Measurements from ENCODE around the gene PRX. TPM values are rescaled to one million over a fixed set of nuclear protein-coding genes. Genes with fewer than 3 reads are reported as not detected.
A peak's percentile ranks its signal among the peaks of the same experiment; 100 is the strongest.

Gene PRX
- total and polyA plus RNA-seq, 9 of the 15 experiments (the other 6 are each of a cell fraction or from before 2014, with no cell fraction given) = 0.65 to 3.5 (median 1.7) TPM; not detected in 2

DNA sequence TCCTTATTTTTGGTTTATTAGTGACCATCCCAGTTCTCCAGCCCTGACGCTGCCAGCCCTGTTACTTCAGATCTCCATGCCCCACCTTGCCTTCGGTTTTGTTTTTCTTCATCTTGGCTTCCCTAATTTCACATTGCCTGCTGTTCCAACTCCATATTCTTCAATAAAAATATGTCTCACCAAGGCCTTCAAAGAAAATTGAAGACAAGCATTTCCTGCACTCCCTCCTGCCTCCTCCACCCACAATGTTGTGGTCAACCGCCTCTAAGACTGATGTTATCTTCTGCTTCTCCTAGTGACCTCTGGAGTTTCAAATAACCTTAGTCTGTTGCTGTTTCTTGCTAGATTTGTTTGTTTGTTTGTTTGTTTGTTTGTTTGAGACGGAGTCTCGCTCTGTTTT, 50.1 kb downstream of the PRX start (continued):
- TF ChIP-seq ZNF347 (CRISPR knock-in tag; IDR thresholded peaks at IDR 0.05; ENCODE audit: low read depth) = no peak
- no peak for TF ChIP-seq RERE (CRISPR knock-in tag; IDR thresholded peaks at IDR 0.05; ENCODE audit: borderline replicate concordance)
- TF ChIP-seq ETV1 (tag; conservative IDR thresholded peaks at IDR 0.05; ENCODE audit: low read depth) = no peak
- TF ChIP-seq ZKSCAN1 (IDR thresholded peaks at IDR 0.05; ENCODE audit: low read depth, low read length) = no peak
- no peak for TF ChIP-seq HMGN3 (IDR thresholded peaks at IDR 0.05; ENCODE audit: borderline replicate concordance, extremely low read depth, insufficient read length, low read depth, low read length)
- no peak for TF ChIP-seq PPARD (CRISPR knock-in tag; IDR thresholded peaks at IDR 0.05)
- TF ChIP-seq RUNX1 (IDR thresholded peaks at IDR 0.05; ENCODE audit: low read depth) = no peak
- TF ChIP-seq, protein P1, sequence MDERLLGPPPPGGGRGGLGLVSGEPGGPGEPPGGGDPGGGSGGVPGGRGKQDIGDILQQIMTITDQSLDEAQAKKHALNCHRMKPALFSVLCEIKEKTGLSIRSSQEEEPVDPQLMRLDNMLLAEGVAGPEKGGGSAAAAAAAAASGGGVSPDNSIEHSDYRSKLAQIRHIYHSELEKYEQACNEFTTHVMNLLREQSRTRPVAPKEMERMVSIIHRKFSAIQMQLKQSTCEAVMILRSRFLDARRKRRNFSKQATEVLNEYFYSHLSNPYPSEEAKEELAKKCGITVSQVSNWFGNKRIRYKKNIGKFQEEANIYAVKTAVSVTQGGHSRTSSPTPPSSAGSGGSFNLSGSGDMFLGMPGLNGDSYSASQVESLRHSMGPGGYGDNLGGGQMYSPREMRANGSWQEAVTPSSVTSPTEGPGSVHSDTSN (CRISPR knock-in tag; IDR thresholded peaks at IDR 0.05; ENCODE audit: low read depth) = no peak
- TF ChIP-seq, protein P1 (tag; conservative IDR thresholded peaks at IDR 0.05; ENCODE audit: low read depth) = no peak
- TF ChIP-seq TCFL5 (CRISPR knock-in tag; conservative IDR thresholded peaks at IDR 0.05) = no peak
- TF ChIP-seq ZNF134 (CRISPR knock-in tag; conservative IDR thresholded peaks at IDR 0.05) = no peak; the same call in 1 of the 2 replicates
- peak in 1 of 2 experiments; percentile 72; a peak in 1 of 4 replicates for TF ChIP-seq HDAC1 (IDR thresholded peaks at IDR 0.05)
- peak; percentile 96 for TF ChIP-seq ESRRA (IDR thresholded peaks at IDR 0.05; ENCODE audit: borderline replicate concordance, low read depth)
- TF ChIP-seq, protein P2, sequence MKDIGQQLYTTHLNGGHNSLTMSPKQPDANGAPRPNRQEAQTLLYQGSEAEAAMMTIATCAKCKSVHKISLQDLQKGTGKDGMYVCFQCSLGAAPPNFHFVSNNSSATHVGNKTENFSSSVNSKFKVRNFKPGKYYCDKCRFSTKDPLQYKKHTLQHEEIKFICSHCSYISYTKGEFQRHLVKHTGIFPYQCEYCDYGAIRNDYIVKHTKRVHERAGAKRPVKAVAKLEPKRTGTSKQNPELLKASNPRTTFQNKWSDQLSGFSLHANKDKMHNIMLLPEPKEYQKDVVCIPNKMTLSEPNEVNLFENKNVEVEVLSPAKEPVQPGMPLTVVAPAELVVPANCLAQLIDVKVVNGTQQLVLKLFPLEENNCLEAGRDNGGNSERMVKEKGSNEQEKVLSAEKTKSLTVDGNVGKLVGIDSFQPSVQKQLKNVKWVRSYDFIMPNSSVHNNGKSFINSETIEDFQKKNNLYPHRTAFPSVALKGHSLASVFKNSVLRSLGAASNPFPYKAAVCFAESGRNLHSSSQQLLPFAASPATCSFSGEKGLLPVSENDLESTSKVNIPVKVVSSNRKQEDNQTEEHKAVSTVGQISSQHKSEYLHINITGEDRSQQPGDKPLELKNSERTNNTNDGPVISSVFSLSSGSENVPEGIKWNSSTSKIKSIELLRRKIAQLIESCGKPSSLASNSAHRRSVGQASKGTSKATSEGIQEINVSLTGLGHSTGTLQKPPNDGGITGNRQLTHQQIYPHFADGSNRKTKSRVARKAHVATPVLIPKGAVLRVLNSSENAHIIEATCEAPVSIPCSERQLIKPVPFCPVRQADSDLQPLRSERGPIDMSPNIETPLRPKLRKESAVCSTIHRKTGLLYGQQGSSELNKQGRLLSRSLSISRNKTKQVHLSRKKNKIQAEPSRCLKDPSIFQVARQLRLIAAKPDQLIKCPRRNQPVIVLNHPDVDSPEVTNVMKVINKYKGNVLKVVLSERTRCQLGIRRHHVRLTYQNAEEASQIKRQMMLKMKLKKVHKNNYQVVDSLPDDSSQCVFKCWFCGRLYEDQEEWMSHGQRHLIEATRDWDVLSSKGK (CRISPR knock-in tag; IDR thresholded peaks at IDR 0.05) = no peak
